H1 (cell line): ENCODE results near the gene ARAP2. TPM values are rescaled to one million over a fixed set of nuclear protein-coding genes. Genes with fewer than 3 reads are reported as not detected.

Experiments
- CTCF ChIA-PET: fragments of 300-600 bp; sonication (Branson Sonifier 250); formaldehyde crosslinking; loops from one replicate; lab custom pipeline; 2021; ENCODE audit not compliant: partially characterized antibody; lab: Charles Lee
- POLR2A ChIA-PET: fragments of 300-600 bp; sonication (Branson Sonifier 250); formaldehyde crosslinking; loops from one replicate; lab custom pipeline; 2021; ENCODE audit warnings: inconsistent platforms; ENCODE audit not compliant: partially characterized antibody; lab: Charles Lee
- DNase-seq, 2 experiments: peaks; one replicate each; pipeline versions ENCODE4 v3.0.0 to v3.0.0-alpha.2; 2010 to 2022; ENCODE audit warnings: low spot score in 2 of 2, low read depth in 1 of 2, mixed read lengths in 1 of 2
- FAIRE-seq: peaks from 2 replicates; lab custom pipeline; 2011; peaks lifted over from hg19 to GRCh38; lab: Jason Lieb, UNC
- H2AFZ ChIP-seq: 2 replicates; pipeline ENCODE4 v1.8.1; 2012; ENCODE audit warnings: low read length, inconsistent platforms
- H2AK5ac ChIP-seq: 2 replicates; pipeline ENCODE4 v1.6.1; 2013; ENCODE audit warnings: low read depth, low read length
- H2BK120ac ChIP-seq: replicated peaks from 2 replicates; pipeline ENCODE3; 2013; ENCODE audit warnings: low read depth, low read length, inconsistent platforms
- H2BK12ac ChIP-seq: 2 replicates; pipeline ENCODE4 v1.6.1; 2013; ENCODE audit warnings: low read depth, low read length
- H2BK15ac ChIP-seq: 2 replicates; pipeline ENCODE4 v1.6.1; 2013; ENCODE audit warnings: low read length
- H2BK20ac ChIP-seq: 2 replicates; pipeline ENCODE4 v1.6.1; 2013; ENCODE audit warnings: low read length
- H2BK5ac ChIP-seq: 2 replicates; pipeline ENCODE4 v1.6.1; 2013; ENCODE audit warnings: low read depth, low read length
- H3K14ac ChIP-seq: 2 replicates; pipeline ENCODE4 v1.6.1; 2013; ENCODE audit warnings: inconsistent platforms; ENCODE audit not compliant: insufficient read length
- H3K18ac ChIP-seq: 2 replicates; pipeline ENCODE4 v1.6.1; 2013; ENCODE audit warnings: low read length; ENCODE audit errors: extremely low read depth
- H3K23ac ChIP-seq: 2 replicates; pipeline ENCODE4 v1.6.1; 2013; ENCODE audit warnings: inconsistent platforms; ENCODE audit not compliant: insufficient read length
- H3K23me2 ChIP-seq: 2 replicates; pipeline ENCODE4 v1.6.1; 2013; ENCODE audit warnings: low read depth, low read length
- H3K27ac ChIP-seq: 2 replicates; pipeline ENCODE4 v1.6.1; 2011; ENCODE audit warnings: low read depth, low read length, inconsistent platforms
- H3K27me3 ChIP-seq, 4 experiments: replicated peaks in 1 of 4; 1 replicate in 1 of 4; 2 replicates in 3 of 4; pipeline versions ENCODE4 v1.6.1 to v1.8.1; 2011 to 2013; ENCODE audit warnings: low read length in 3 of 4, mild to moderate bottlenecking in 3 of 4, inconsistent platforms in 2 of 4, mixed read lengths in 2 of 4, moderate library complexity in 1 of 4; ENCODE audit not compliant: control insufficient read depth in 3 of 4, insufficient read depth in 3 of 4; ENCODE audit errors: extremely low read depth in 1 of 4
- H3K36me3 ChIP-seq, 4 experiments: 2 replicates each; pipeline versions ENCODE4 v1.6.1 to v1.8.1; 2011 to 2013; ENCODE audit warnings: mild to moderate bottlenecking in 4 of 4, low read length in 3 of 4, moderate library complexity in 2 of 4, control low read depth in 1 of 4, inconsistent platforms in 1 of 4; ENCODE audit not compliant: insufficient read depth in 4 of 4, control insufficient read depth in 2 of 4
- H3K4ac ChIP-seq: replicated peaks from 2 replicates; pipeline ENCODE3; 2013; ENCODE audit warnings: low read length, low read depth, mixed read lengths, inconsistent platforms; ENCODE audit not compliant: insufficient read length
- H3K4me1 ChIP-seq, 4 experiments: replicated peaks in 1 of 4; 1 replicate in 1 of 4; 2 replicates in 3 of 4; pipeline versions ENCODE4 v1.6.1 to v1.8.1; 2011 to 2013; ENCODE audit warnings: low read length in 3 of 4, inconsistent platforms in 2 of 4, mixed read lengths in 1 of 4; ENCODE audit not compliant: insufficient read depth in 4 of 4, control insufficient read depth in 3 of 4
- H3K4me2 ChIP-seq, 2 experiments: 2 replicates each; pipeline versions ENCODE4 v1.6.1 to v1.8.1; 2011 to 2013; ENCODE audit warnings: low read depth in 2 of 2, low read length in 2 of 2, control low read depth in 1 of 2, inconsistent platforms in 1 of 2, mild to moderate bottlenecking in 1 of 2; ENCODE audit not compliant: insufficient read depth in 1 of 2
- H3K4me3 ChIP-seq, 4 experiments: fragments of 200-600, 300-600 bp in 1 of 4; sonication (generic), shearing (Covaris generic), sonication (Bioruptor Twin) in 1 of 4; 2 replicates each; pipeline versions ENCODE4 v1.5.1 to v1.8.1; 2011 to 2016; ENCODE audit warnings: low read length in 4 of 4, low read depth in 3 of 4, control low read depth in 2 of 4, inconsistent platforms in 2 of 4, mild to moderate bottlenecking in 2 of 4, mixed read lengths in 1 of 4, moderate library complexity in 1 of 4; ENCODE audit not compliant: insufficient read depth in 2 of 4; ENCODE audit errors: extremely low read depth in 1 of 4
- H3K56ac ChIP-seq: replicated peaks from 2 replicates; pipeline ENCODE3; 2013; ENCODE audit warnings: low read depth, mild to moderate bottlenecking, mixed read lengths, low read length, inconsistent platforms; ENCODE audit not compliant: insufficient read length
- H3K79me1 ChIP-seq: 2 replicates; pipeline ENCODE4 v1.6.1; 2013; ENCODE audit warnings: low read depth, low read length, control low read depth
- H3K79me2 ChIP-seq, 2 experiments: 2 replicates each; pipeline versions ENCODE4 v1.6.1 to v1.8.1; 2012 to 2013; ENCODE audit warnings: low read length in 2 of 2, mild to moderate bottlenecking in 2 of 2, inconsistent platforms in 1 of 2; ENCODE audit not compliant: insufficient read depth in 2 of 2, control insufficient read depth in 1 of 2
- H3K9ac ChIP-seq, 4 experiments: replicated peaks in 1 of 4; 1 replicate in 1 of 4; 2 replicates in 3 of 4; pipeline versions ENCODE4 v1.6.1 to v1.8.1; 2011 to 2013; ENCODE audit warnings: low read depth in 3 of 4, low read length in 3 of 4, control low read depth in 2 of 4, mild to moderate bottlenecking in 2 of 4, moderate library complexity in 2 of 4, inconsistent platforms in 1 of 4; ENCODE audit errors: extremely low read depth in 1 of 4
- H3K9me3 ChIP-seq, 2 experiments: 2 replicates each; pipeline versions ENCODE4 v1.6.1 to v1.8.1; 2012 to 2013; ENCODE audit warnings: mild to moderate bottlenecking in 2 of 2, moderate library complexity in 2 of 2, control low read depth in 1 of 2, inconsistent platforms in 1 of 2, low read depth in 1 of 2, low read length in 1 of 2, mixed read lengths in 1 of 2; ENCODE audit not compliant: insufficient read depth in 2 of 2
- H4K20me1 ChIP-seq, 2 experiments: replicated peaks in 1 of 2; 2 replicates each; pipeline versions ENCODE3 to v1.8.1; 2011 to 2013; ENCODE audit warnings: inconsistent platforms in 2 of 2, low read length in 2 of 2, mild to moderate bottlenecking in 1 of 2; ENCODE audit not compliant: insufficient read depth in 2 of 2, control insufficient read depth in 1 of 2
- H4K5ac ChIP-seq: 2 replicates; pipeline ENCODE4 v1.6.1; 2013; ENCODE audit warnings: low read length, low read depth, mixed read lengths, inconsistent platforms; ENCODE audit not compliant: insufficient read length
- H4K8ac ChIP-seq: 2 replicates; pipeline ENCODE4 v1.8.0; 2013; ENCODE audit warnings: mild to moderate bottlenecking, moderate library complexity, low read length, inconsistent platforms; ENCODE audit not compliant: insufficient read depth; ENCODE audit errors: extremely low read depth
- H4K91ac ChIP-seq: replicated peaks from 2 replicates; pipeline ENCODE3; 2013; ENCODE audit warnings: low read length, mixed read lengths, inconsistent platforms; ENCODE audit not compliant: insufficient read length
- CEBPB ChIP-seq: IDR thresholded peaks from 2 replicates; pipeline ENCODE4 v1.6.1; 2012; ENCODE audit warnings: low read depth, low read length
- CREB1 ChIP-seq: IDR thresholded peaks from 2 replicates; pipeline ENCODE4 v1.6.1; 2012; ENCODE audit warnings: inconsistent platforms
- JUN ChIP-seq: IDR thresholded peaks from 2 replicates; pipeline ENCODE4 v1.6.1; 2011; ENCODE audit warnings: low read depth, mild to moderate bottlenecking, improper control_type of control experiment, low read length
- JUND ChIP-seq: IDR thresholded peaks from 2 replicates; pipeline ENCODE4 v1.6.1; 2011; ENCODE audit warnings: mild to moderate bottlenecking, improper control_type of control experiment, low read length
- KDM4A ChIP-seq: IDR thresholded peaks from one replicate; pipeline ENCODE4 v1.7.1; 2012; ENCODE audit warnings: low read depth, mild to moderate bottlenecking, moderate library complexity, low read length, inconsistent platforms; ENCODE audit not compliant: severe bottlenecking
- NANOG ChIP-seq: IDR thresholded peaks from 2 replicates; pipeline ENCODE4 v1.6.1; 2011; ENCODE audit warnings: low read length, low read depth, mild to moderate bottlenecking, inconsistent platforms; ENCODE audit not compliant: insufficient read depth, poor library complexity, severe bottlenecking
- PHF8 ChIP-seq: fragments of 200-600 bp; sonication (generic); conservative IDR thresholded peaks from 2 replicates; pipeline ENCODE4 v1.7.1; 2012; ENCODE audit warnings: low read depth, mild to moderate bottlenecking, inconsistent platforms, low read length, moderate library complexity
- POU5F1 ChIP-seq: IDR thresholded peaks from 2 replicates; pipeline ENCODE4 v1.6.1; 2011; ENCODE audit warnings: low read depth, mild to moderate bottlenecking, low read length, moderate library complexity
- RFX5 ChIP-seq: IDR thresholded peaks from 2 replicates; pipeline ENCODE4 v1.6.1; 2011; ENCODE audit warnings: low read depth, low read length, improper control_type of control experiment, borderline replicate concordance
- SUZ12 ChIP-seq: fragments of 200-600 bp; sonication (generic); IDR thresholded peaks from 2 replicates; pipeline ENCODE4 v1.6.1; 2012; ENCODE audit warnings: mild to moderate bottlenecking, inconsistent platforms, low read length, moderate library complexity, mixed read lengths
- ZNF274 ChIP-seq: IDR thresholded peaks from 2 replicates; pipeline ENCODE4 v1.7.0; 2012; ENCODE audit warnings: low read length, borderline replicate concordance; ENCODE audit errors: extremely low read depth
- WGBS, 2 experiments: shearing (Covaris generic) in 1 of 2; methylation state at CpG; one replicate each; pipeline versions ENCODE4 v1.1.6 to v1.1.7; 2013 to 2015; ENCODE audit warnings: low lambda C conversion rate in 2 of 2, mixed read lengths in 2 of 2, inconsistent platforms in 1 of 2, low coverage in 1 of 2, missing lambda C conversion rate in 1 of 2; ENCODE audit not compliant: insufficient replicate concordance in 2 of 2, insufficient coverage in 1 of 2, insufficient read length in 1 of 2; ENCODE audit errors: extremely low coverage in 1 of 2, missing lambda C conversion rate in 1 of 2; 5-methylcytosine and 5-hydroxymethylcytosine counted together
- polyA plus RNA-seq, 7 experiments: library from polyadenylated mRNA; depleted of rRNA in 3 of 7; stranded (reverse) in 5 of 7; unstranded in 2 of 7; fragments of >200 nt in 5 of 7; fragments of 200-250 nt in 2 of 7; gene quantifications; 1 replicate in 5 of 7; 2 replicates in 1 of 7; 4 replicates in 1 of 7; pipeline versions ENCODE4 v1.2.1 to v1.2.3, GENCODE V29; 2011 to 2013; ENCODE audit warnings: missing spikeins in 2 of 7, mixed read lengths in 2 of 7
- total RNA-seq: library from RNA; stranded (reverse); fragmentation: NEBNext Ultra II Directional; extraction: Animal tissue kit (Norgen Biotek cat#: 25700); gene quantifications from 2 replicates; pipeline ENCODE4 v1.2.1, GENCODE V29; 2021
- TF ChIP-seq, protein P1 (sequence below): IDR thresholded peaks from 2 replicates; pipeline ENCODE4 v1.6.1; 2012; ENCODE audit warnings: low read length, inconsistent platforms
- TF ChIP-seq, protein P2 (sequence below): IDR thresholded peaks from 2 replicates; pipeline ENCODE4 v1.6.1; 2012; ENCODE audit warnings: inconsistent platforms

ARAP2 gene
- total and polyA plus RNA-seq, 2 of the 8 experiments (the other 6 are each of a cell fraction or from before 2014, with no cell fraction given): 0.15 to 2.3 TPM

DNA sequence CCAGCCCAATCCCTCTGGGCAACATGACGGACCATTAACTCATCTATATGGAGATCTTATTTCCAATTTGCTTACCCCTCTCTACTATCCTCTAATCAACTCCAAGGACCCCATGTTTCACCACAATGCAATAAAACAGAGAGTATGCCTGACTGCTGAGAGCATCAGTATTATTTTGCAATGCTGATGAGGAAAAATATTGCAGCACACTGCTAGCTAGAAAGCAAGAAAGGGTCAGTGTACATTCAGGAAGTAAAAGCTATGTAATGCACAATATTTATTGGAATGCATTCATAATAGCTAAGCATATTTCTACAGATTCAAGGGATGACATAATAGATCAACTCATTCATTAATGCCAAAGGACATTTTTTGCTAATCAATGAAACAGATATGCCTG lies 33.2 kb downstream of the ARAP2 start:
- 93% methylated on average over 1 of the region's 1 CpG; no CpG with 5 or more reads in 1 of the 2 experiments for WGBS, 2 experiments
- no peak overlapping the region for H3K18ac ChIP-seq
- no peak overlapping the region for H3K9ac ChIP-seq
- H3K36me3 ChIP-seq: no peaks in the 10 kb centered on the region
- no peak overlapping the region for H2AK5ac ChIP-seq
- no peak overlapping the region for H3K4me2 ChIP-seq
- no peak for DNase-seq
- no peak overlapping the region for H4K8ac ChIP-seq
- no peaks in the 10 kb centered on the region for H3K79me1 ChIP-seq
- no peak overlapping the region for H4K91ac ChIP-seq
- H3K14ac ChIP-seq: no peak overlapping the region
- POLR2A ChIA-PET: no interaction called here
- CTCF ChIA-PET: interaction anchor here (0.6 to 1.1 kb wide), 2 partner anchors 32 to 155 kb away, joined by 3 to 4 read pairs; no protein-coding TSS in a partner anchor
- no peaks in the 10 kb centered on the region for H4K20me1 ChIP-seq
- H3K23ac ChIP-seq: no peak overlapping the region
- H3K9me3 ChIP-seq: no peaks in the 10 kb centered on the region
- no peaks in the 10 kb centered on the region for H3K27me3 ChIP-seq
- no peak overlapping the region for H3K56ac ChIP-seq
- no peak overlapping the region for H2BK20ac ChIP-seq
- peak overlapping the region; percentile 29 for H4K5ac ChIP-seq
- no peak overlapping the region for H3K4ac ChIP-seq
- H3K4me1 ChIP-seq: no peaks in the 10 kb centered on the region
- H3K27ac ChIP-seq: no peak overlapping the region
- no peaks in the 10 kb centered on the region for H3K23me2 ChIP-seq
- H3K79me2 ChIP-seq: no peaks in the 10 kb centered on the region
- no peak overlapping the region for H2BK5ac ChIP-seq
- no peak overlapping the region for H3K4me3 ChIP-seq
- no peak for FAIRE-seq
- no peak overlapping the region for H2BK120ac ChIP-seq
- no peak overlapping the region for H2AFZ ChIP-seq
- no peak overlapping the region for H2BK15ac ChIP-seq
- no peak overlapping the region for H2BK12ac ChIP-seq
- TF ChIP-seq SUZ12 (no peak), POU5F1 (no peak), KDM4A (no peak), CREB1 (no peak), JUN (no peak), PHF8 (no peak), ZNF274 (no peak), RFX5 (no peak), NANOG (no peak), JUND (no peak), CEBPB (no peak)
- TF ChIP-seq, protein P1, sequence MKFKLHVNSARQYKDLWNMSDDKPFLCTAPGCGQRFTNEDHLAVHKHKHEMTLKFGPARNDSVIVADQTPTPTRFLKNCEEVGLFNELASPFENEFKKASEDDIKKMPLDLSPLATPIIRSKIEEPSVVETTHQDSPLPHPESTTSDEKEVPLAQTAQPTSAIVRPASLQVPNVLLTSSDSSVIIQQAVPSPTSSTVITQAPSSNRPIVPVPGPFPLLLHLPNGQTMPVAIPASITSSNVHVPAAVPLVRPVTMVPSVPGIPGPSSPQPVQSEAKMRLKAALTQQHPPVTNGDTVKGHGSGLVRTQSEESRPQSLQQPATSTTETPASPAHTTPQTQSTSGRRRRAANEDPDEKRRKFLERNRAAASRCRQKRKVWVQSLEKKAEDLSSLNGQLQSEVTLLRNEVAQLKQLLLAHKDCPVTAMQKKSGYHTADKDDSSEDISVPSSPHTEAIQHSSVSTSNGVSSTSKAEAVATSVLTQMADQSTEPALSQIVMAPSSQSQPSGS: no peak
- TF ChIP-seq, protein P2, sequence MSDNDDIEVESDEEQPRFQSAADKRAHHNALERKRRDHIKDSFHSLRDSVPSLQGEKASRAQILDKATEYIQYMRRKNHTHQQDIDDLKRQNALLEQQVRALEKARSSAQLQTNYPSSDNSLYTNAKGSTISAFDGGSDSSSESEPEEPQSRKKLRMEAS: no peak
